Endothelial cell of umbilical vein (primary cell): ENCODE measurements around the gene KASH5. TPM values are rescaled to one million over a fixed set of nuclear protein-coding genes. Genes with fewer than 3 reads are reported as not detected.

Experiments
- BruUV-seq: library from RNA; stranded (reverse); fragments of 400-500 nt; replicated peaks from 2 replicates; lab custom pipeline; 2021; lab: Mats Ljungman, UMichigan
- CTCF ChIA-PET: fragments of 300-600, 350-600 bp; sonication (Branson Sonifier 250); formaldehyde crosslinking; loops from one replicate; lab custom pipeline; 2021; ENCODE audit warnings: antibody characterized with exemption, inconsistent platforms; lab: Charles Lee
- POLR2A ChIA-PET: fragments of 300-600, 350-600 bp; sonication (Branson Sonifier 250); formaldehyde crosslinking; loops from one replicate; lab custom pipeline; 2021; ENCODE audit warnings: antibody characterized with exemption, inconsistent platforms; lab: Charles Lee
- DNase-seq: peaks from one replicate; pipeline ENCODE4 v3.0.0-alpha.2; 2011; ENCODE audit warnings: low read depth, low spot score
- FAIRE-seq: peaks from 2 replicates; lab custom pipeline; 2011; peaks lifted over from hg19 to GRCh38; lab: Jason Lieb, UNC
- H2AFZ ChIP-seq: 2 replicates; pipeline ENCODE4 v1.6.0; 2012; ENCODE audit warnings: low read depth, low read length, control low read depth, inconsistent platforms
- H3K27ac ChIP-seq: 2 replicates; pipeline ENCODE4 v1.5.1; 2011; ENCODE audit warnings: low read depth, mild to moderate bottlenecking, control low read depth, low read length, moderate library complexity; ENCODE audit not compliant: insufficient read depth
- H3K27me3 ChIP-seq, 2 experiments: 2 replicates each; pipeline versions ENCODE4 v1.6.0 to v1.6.1; 2011; ENCODE audit warnings: low read length in 2 of 2, mixed read lengths in 1 of 2; ENCODE audit not compliant: control insufficient read depth in 2 of 2, insufficient read depth in 2 of 2
- H3K36me3 ChIP-seq, 2 experiments: 2 replicates in 1 of 2; 3 replicates in 1 of 2; pipeline ENCODE4 v1.5.1; 2011; ENCODE audit warnings: low read length in 2 of 2, mild to moderate bottlenecking in 1 of 2, moderate library complexity in 1 of 2; ENCODE audit not compliant: control insufficient read depth in 2 of 2, insufficient read depth in 2 of 2; ENCODE audit errors: extremely low read depth in 1 of 2
- H3K4me1 ChIP-seq: 3 replicates; pipeline ENCODE4 v1.5.1; 2011; ENCODE audit warnings: mild to moderate bottlenecking, low read length; ENCODE audit not compliant: control insufficient read depth, insufficient read depth; ENCODE audit errors: extremely low read depth
- H3K4me2 ChIP-seq: 2 replicates; pipeline ENCODE4 v1.6.1; 2011; ENCODE audit warnings: low read length, control low read depth, mixed read lengths; ENCODE audit not compliant: insufficient read depth
- H3K4me3 ChIP-seq, 3 experiments: fragments of 200-600 bp in 1 of 3; sonication (generic), shearing (Covaris generic) in 1 of 3; replicated peaks in 1 of 3; 2 replicates each; pipeline ENCODE4 v1.5.1; 2011 to 2016; ENCODE audit warnings: control low read depth in 3 of 3, low read length in 3 of 3, mild to moderate bottlenecking in 2 of 3, inconsistent platforms in 1 of 3, low read depth in 1 of 3, moderate library complexity in 1 of 3; ENCODE audit not compliant: insufficient read depth in 1 of 3
- H3K79me2 ChIP-seq: 2 replicates; pipeline ENCODE4 v1.6.0; 2012; ENCODE audit warnings: low read length, inconsistent platforms; ENCODE audit not compliant: control insufficient read depth, insufficient read depth
- H3K9ac ChIP-seq: replicated peaks from 2 replicates; pipeline ENCODE3; 2011; ENCODE audit warnings: low read length, control low read depth; ENCODE audit not compliant: insufficient read depth; ENCODE audit errors: extremely low read depth
- H3K9me1 ChIP-seq: replicated peaks from 3 replicates; pipeline ENCODE4 v1.6.0; 2011; ENCODE audit warnings: mild to moderate bottlenecking, low read length; ENCODE audit not compliant: control insufficient read depth, insufficient read depth; ENCODE audit errors: extremely low read depth
- H3K9me3 ChIP-seq: replicated peaks from 2 replicates; pipeline ENCODE4 v1.5.1; 2012; ENCODE audit warnings: low read length, inconsistent platforms; ENCODE audit not compliant: control insufficient read depth, insufficient read depth
- H4K20me1 ChIP-seq: replicated peaks from 2 replicates; pipeline ENCODE3; 2011; ENCODE audit warnings: mild to moderate bottlenecking, low read length; ENCODE audit not compliant: control insufficient read depth, insufficient read depth; ENCODE audit errors: extremely low read depth
- EZH2 ChIP-seq: IDR thresholded peaks from 2 replicates; pipeline ENCODE4 v1.6.1; 2012; ENCODE audit warnings: borderline replicate concordance, low read depth, mild to moderate bottlenecking, moderate library complexity, low read length, inconsistent platforms; ENCODE audit not compliant: severe bottlenecking
- FOS ChIP-seq: IDR thresholded peaks from 2 replicates; pipeline ENCODE4 v1.6.1; 2011; ENCODE audit warnings: mild to moderate bottlenecking, low read length, moderate library complexity, borderline replicate concordance; ENCODE audit not compliant: insufficient read depth
- GATA2 ChIP-seq: IDR thresholded peaks from 2 replicates; pipeline ENCODE4 v1.7.0; 2011; ENCODE audit warnings: low read depth, mild to moderate bottlenecking, moderate library complexity, mixed read lengths, low read length; ENCODE audit not compliant: insufficient read length, insufficient read depth
- JUN ChIP-seq: IDR thresholded peaks from 2 replicates; pipeline ENCODE4 v1.6.1; 2011; ENCODE audit warnings: borderline replicate concordance, low read depth; ENCODE audit not compliant: insufficient read length, insufficient read depth
- MYC ChIP-seq: IDR thresholded peaks from one replicate; pipeline ENCODE4 v1.6.1; 2011; ENCODE audit warnings: mild to moderate bottlenecking, low read depth, low read length
- POLR2A ChIP-seq: IDR thresholded peaks from 2 replicates; pipeline ENCODE4 v1.6.1; 2012; ENCODE audit warnings: low read depth, mild to moderate bottlenecking, control low read depth, low read length
- POLR2AphosphoS5 ChIP-seq: IDR thresholded peaks from 2 replicates; pipeline ENCODE4 v1.6.1; 2012; ENCODE audit warnings: low read depth, mild to moderate bottlenecking, control low read depth, low read length, moderate library complexity; ENCODE audit not compliant: insufficient read depth
- dilution Hi-C: fragments of 300-500 bp; cut with MboI; formaldehyde crosslinking; loops from one replicate; pipeline ENCODE4 v1.15.0; 2019; ENCODE audit warnings: low sequenced_read_pairs; ENCODE audit not compliant: extremely low pct_ligation_motif_present
- intact Hi-C: fragments of 100-400 bp; cut with micrococcal nuclease; formaldehyde crosslinking; loops from one replicate; pipeline ENCODE4 v1.10.0; 2022
- polyA plus RNA-seq, 4 experiments: library from polyadenylated mRNA; depleted of rRNA in 3 of 4; stranded (reverse) in 3 of 4; unstranded in 1 of 4; fragments of >200 nt; gene quantifications; 2 replicates each; pipeline versions ENCODE4 v1.2.1 to v1.2.3, GENCODE V29; 2011 to 2012; ENCODE audit warnings: missing spikeins in 1 of 4
- total RNA-seq: library from RNA; stranded (reverse); gene quantifications from 2 replicates; pipeline ENCODE4 v1.2.3, GENCODE V29; 2021
- TF ChIP-seq, protein P1 (sequence below): IDR thresholded peaks from 2 replicates; pipeline ENCODE4 v1.6.1; 2011; ENCODE audit not compliant: insufficient read depth, insufficient read length
- TF ChIP-seq, protein P2 (sequence below), 2 donors: IDR thresholded peaks; 1 replicate in 1 of 2; 2 replicates in 1 of 2; pipeline ENCODE4 v1.5.1; 2011; ENCODE audit warnings: low read length in 2 of 2, mild to moderate bottlenecking in 2 of 2, moderate library complexity in 2 of 2, control low read depth in 1 of 2, inconsistent platforms in 1 of 2, low read depth in 1 of 2; ENCODE audit not compliant: insufficient read depth in 1 of 2; ENCODE audit errors: extremely low read depth in 1 of 2

Gene KASH5
- total and polyA plus RNA-seq, 2 donors (not counting 3 experiments of a cell fraction or from before 2014, with no cell fraction given), result 0.03 TPM; not detected in 1

DNA sequence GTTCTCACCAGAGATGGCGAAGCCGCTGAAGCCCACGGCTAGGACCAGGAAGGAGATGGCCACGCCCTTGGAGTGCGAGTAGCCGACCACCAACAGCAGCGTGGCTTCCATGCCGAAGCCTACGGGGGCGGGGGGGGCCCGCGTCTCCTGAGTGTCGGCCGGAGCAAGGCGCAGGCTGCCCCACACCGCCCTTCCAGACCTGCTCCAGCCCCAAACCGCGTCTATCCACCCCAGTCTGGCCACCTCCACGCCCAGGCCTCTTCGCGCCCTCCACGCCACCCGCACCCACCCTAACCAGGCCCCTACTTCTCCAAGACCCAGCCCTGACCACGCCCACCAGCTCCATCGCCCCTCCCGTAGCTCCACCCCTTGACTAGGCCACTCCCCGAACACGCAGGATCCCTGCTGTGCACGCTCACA is 43.3 kb downstream of the KASH5 start:
- no peaks in the 10 kb centered on the region for H4K20me1 ChIP-seq
- POLR2A ChIA-PET, result no interaction called here
- BruUV-seq, result no TSS peak
- no peaks in the 10 kb centered on the region for H3K79me2 ChIP-seq
- no peaks in the 10 kb centered on the region for H3K36me3 ChIP-seq
- H3K4me1 ChIP-seq, result peaks cover under 1% of the 10 kb centered on the region
- no peak for DNase-seq
- CTCF ChIA-PET, result no interaction called here
- no peak overlapping the region for H3K27ac ChIP-seq
- no peak overlapping the region for H2AFZ ChIP-seq
- dilution Hi-C loops (no loop called here), intact Hi-C loops (no loop called here)
- peaks cover 71 to 77% of the 10 kb centered on the region in 2 experiments for H3K27me3 ChIP-seq
- no peaks in the 10 kb centered on the region for H3K9me3 ChIP-seq
- no peaks in the 10 kb centered on the region for H3K9me1 ChIP-seq
- H3K4me2 ChIP-seq, result no peak overlapping the region
- TF ChIP-seq MYC, result no peak
- no peak for TF ChIP-seq POLR2A
- TF ChIP-seq, protein P1, sequence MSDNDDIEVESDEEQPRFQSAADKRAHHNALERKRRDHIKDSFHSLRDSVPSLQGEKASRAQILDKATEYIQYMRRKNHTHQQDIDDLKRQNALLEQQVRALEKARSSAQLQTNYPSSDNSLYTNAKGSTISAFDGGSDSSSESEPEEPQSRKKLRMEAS, result no peak
- no peak for TF ChIP-seq FOS
- no peak for TF ChIP-seq POLR2AphosphoS5
- no peak for TF ChIP-seq JUN
- TF ChIP-seq, protein P2, sequence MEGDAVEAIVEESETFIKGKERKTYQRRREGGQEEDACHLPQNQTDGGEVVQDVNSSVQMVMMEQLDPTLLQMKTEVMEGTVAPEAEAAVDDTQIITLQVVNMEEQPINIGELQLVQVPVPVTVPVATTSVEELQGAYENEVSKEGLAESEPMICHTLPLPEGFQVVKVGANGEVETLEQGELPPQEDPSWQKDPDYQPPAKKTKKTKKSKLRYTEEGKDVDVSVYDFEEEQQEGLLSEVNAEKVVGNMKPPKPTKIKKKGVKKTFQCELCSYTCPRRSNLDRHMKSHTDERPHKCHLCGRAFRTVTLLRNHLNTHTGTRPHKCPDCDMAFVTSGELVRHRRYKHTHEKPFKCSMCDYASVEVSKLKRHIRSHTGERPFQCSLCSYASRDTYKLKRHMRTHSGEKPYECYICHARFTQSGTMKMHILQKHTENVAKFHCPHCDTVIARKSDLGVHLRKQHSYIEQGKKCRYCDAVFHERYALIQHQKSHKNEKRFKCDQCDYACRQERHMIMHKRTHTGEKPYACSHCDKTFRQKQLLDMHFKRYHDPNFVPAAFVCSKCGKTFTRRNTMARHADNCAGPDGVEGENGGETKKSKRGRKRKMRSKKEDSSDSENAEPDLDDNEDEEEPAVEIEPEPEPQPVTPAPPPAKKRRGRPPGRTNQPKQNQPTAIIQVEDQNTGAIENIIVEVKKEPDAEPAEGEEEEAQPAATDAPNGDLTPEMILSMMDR (IDR thresholded peaks at IDR 0.05; ENCODE audit: extremely low read depth in 1 of 2, insufficient read depth in 1 of 2, low read depth in 1 of 2, low read length in 2 of 2), result no peak
- no peak for TF ChIP-seq EZH2
- TF ChIP-seq GATA2, result no peak
- H3K9ac ChIP-seq, result no peak overlapping the region
- FAIRE-seq, result no peak
- H3K4me3 ChIP-seq, result no peak overlapping the region
